Embryonic facial prominence (tissue), 1 donor: Measurements from ENCODE around the gene HBP1.
A peak's percentile ranks its signal among the peaks of the same experiment; 100 is the strongest.
"Not testable (repeated sequence)": the region's sequence is repeated elsewhere in the genome, so short reads cannot be mapped to it uniquely, and the experiment has no call there.

ENCODE experiments used
- DNase-seq: peaks from one replicate; pipeline ENCODE4 v3.0.0-alpha.2; 2016; ENCODE audit errors: extremely low spot score

Gene HBP1

GRCh38 chr7:107168233-107169119 is at the start of gene HBP1:
Gene HBP1, plus strand, starts transcription at chr7:107169003. Its CDS starts 10,891 bp downstream, at chr7:107179894.
- peak; percentile 99 for DNase-seq

GRCh38 chr7:107119376-107120105 is 49.3 kb upstream of the HBP1 start:
- DNase-seq: no peak

- no peak for DNase-seq
These were observed 46.3 kb upstream of the HBP1 start for GRCh38 chr7:107122486-107122911.

GRCh38 chr7:107123392-107123791 is 45.4 kb upstream of the HBP1 start:
- no peak for DNase-seq

- DNase-seq: no peak
These were observed 43.3 kb upstream of the HBP1 start for GRCh38 chr7:107125475-107125874.

GRCh38 chr7:107128217-107128616 is 40.6 kb upstream of the HBP1 start:
- DNase-seq: no peak

GRCh38 chr7:107128748-107129147 is 40.1 kb upstream of the HBP1 start:
- DNase-seq: no peak

- no peak for DNase-seq
These were observed 38.1 kb upstream of the HBP1 start for GRCh38 chr7:107130487-107131220.

- no peak for DNase-seq
These were observed 35.4 kb upstream of the HBP1 start for GRCh38 chr7:107133396-107133795.

- no peak for DNase-seq
These were observed 29.9 kb upstream of the HBP1 start for GRCh38 chr7:107138696-107139420.

GRCh38 chr7:107143875-107144274 is 24.9 kb upstream of the HBP1 start:
- DNase-seq: not testable (repeated sequence)

GRCh38 chr7:107145067-107145838 is 23.6 kb upstream of the HBP1 start:
- DNase-seq: no peak

GRCh38 chr7:107147464-107148393 is 21.1 kb upstream of the HBP1 start:
- DNase-seq: no peak

- no peak for DNase-seq
These were observed 20.1 kb upstream of the HBP1 start for GRCh38 chr7:107148721-107149120.

- no peak for DNase-seq
These were observed 18.9 kb upstream of the HBP1 start for GRCh38 chr7:107149863-107150262.

GRCh38 chr7:107150375-107151073 is 18.3 kb upstream of the HBP1 start:
- DNase-seq: no peak

GRCh38 chr7:107151538-107151937 is 17.3 kb upstream of the HBP1 start:
- DNase-seq: no peak

- no peak for DNase-seq
These were observed 16.8 kb upstream of the HBP1 start for GRCh38 chr7:107152011-107152410.

- DNase-seq: no peak
These were observed 14.0 kb upstream of the HBP1 start for GRCh38 chr7:107154826-107155225.
